MM.1S (cell line): ENCODE measurements around the gene PLAAT3.
"Not testable (repeated sequence)": the region's sequence is repeated elsewhere in the genome, so short reads cannot be mapped to it uniquely, and the experiment has no call there.

Source experiments
- DNase-seq: peaks from one replicate; pipeline ENCODE4 v3.0.0-alpha.2; 2015
- H2AFZ ChIP-seq: fragments of 300-600 bp; sonication (generic); 2 replicates; pipeline ENCODE4 v1.6.0; 2016; ENCODE audit warnings: antibody characterized with exemption, low read length
- H3F3A ChIP-seq: fragments of 300-600 bp; sonication (generic); 2 replicates; pipeline ENCODE4 v1.6.1; 2016; ENCODE audit warnings: mild to moderate bottlenecking, antibody characterized with exemption, low read length, moderate library complexity, mixed read lengths; ENCODE audit not compliant: insufficient read depth
- H3K27ac ChIP-seq: fragments of 300-600 bp; sonication (generic); 2 replicates; pipeline ENCODE4 v1.5.1; 2016; ENCODE audit warnings: mild to moderate bottlenecking, low read length
- H3K27me3 ChIP-seq: fragments of 300-600 bp; sonication (generic); replicated peaks from 2 replicates; pipeline ENCODE4 v1.6.0; 2016; ENCODE audit warnings: low read length; ENCODE audit not compliant: insufficient read depth
- H3K36me3 ChIP-seq: fragments of 300-600 bp; sonication (generic); replicated peaks from 2 replicates; pipeline ENCODE4 v1.6.1; 2016; ENCODE audit warnings: mild to moderate bottlenecking, low read length, mixed read lengths; ENCODE audit not compliant: insufficient read depth
- H3K4me1 ChIP-seq: fragments of 300-600 bp; sonication (generic); 2 replicates; pipeline ENCODE4 v1.6.1; 2016; ENCODE audit warnings: low read length, mixed read lengths
- H3K4me2 ChIP-seq: fragments of 300-600 bp; sonication (generic); 2 replicates; pipeline ENCODE4 v1.6.0; 2016; ENCODE audit warnings: low read depth, low read length
- H3K4me3 ChIP-seq: fragments of 300-600 bp; sonication (generic); 2 replicates; pipeline ENCODE4 v1.5.1; 2016; ENCODE audit warnings: low read length, mixed read lengths
- H3K79me2 ChIP-seq: fragments of 300-600 bp; sonication (generic); 2 replicates; pipeline ENCODE4 v1.6.1; 2016; ENCODE audit warnings: mixed run types, low read length, mixed read lengths
- H3K9ac ChIP-seq: fragments of 300-600 bp; sonication (generic); 2 replicates; pipeline ENCODE4 v1.6.1; 2016; ENCODE audit warnings: low read length, mixed read lengths
- H3K9me2 ChIP-seq: fragments of 300-600 bp; sonication (generic); replicated peaks from 2 replicates; pipeline ENCODE4 v1.6.1; 2016; ENCODE audit warnings: mild to moderate bottlenecking, low read length, mixed read lengths; ENCODE audit not compliant: insufficient read depth
- H3K9me3 ChIP-seq: fragments of 300-600 bp; sonication (generic); replicated peaks from 2 replicates; pipeline ENCODE4 v1.6.1; 2016; ENCODE audit warnings: mild to moderate bottlenecking, low read length, mixed read lengths; ENCODE audit not compliant: insufficient read depth
- H4K20me1 ChIP-seq: fragments of 300-600 bp; sonication (generic); 2 replicates; pipeline ENCODE4 v1.6.1; 2016; ENCODE audit warnings: mild to moderate bottlenecking, low read length, moderate library complexity, mixed read lengths; ENCODE audit not compliant: insufficient read depth
- EZH2 ChIP-seq: fragments of 300-600 bp; sonication (generic); optimal IDR thresholded peaks from 2 replicates; pipeline ENCODE3; 2017; ENCODE audit warnings: low read depth, mild to moderate bottlenecking, antibody characterized with exemption, low read length, mixed read lengths
- EZH2phosphoT487 ChIP-seq: fragments of 300-600 bp; sonication (generic); IDR thresholded peaks from 2 replicates; pipeline ENCODE4 v1.6.1; 2018; ENCODE audit warnings: antibody characterized with exemption, low read length
- TF ChIP-seq, protein P1 (sequence below): fragments of 300-600 bp; sonication (generic); IDR thresholded peaks from 2 replicates; pipeline ENCODE4 v1.5.1; 2016; ENCODE audit warnings: antibody characterized with exemption, low read length, mixed read lengths

Gene PLAAT3

GRCh38 chr11:63583357-63583677, 30.9 kb downstream of the PLAAT3 start:
- Histone ChIP-seq H3K4me2 (no peak overlapping the region), H3K36me3 (no peaks in the 10 kb centered on the region), H3K9me2 (no peaks in the 10 kb centered on the region), H3K4me1 (0 out of 2 replicates have a peak, but pooled peaks cover 6% of the 10 kb centered on the region), H3K9me3 (no peaks in the 10 kb centered on the region), H3K27ac (no peak overlapping the region), H4K20me1 (no peaks in the 10 kb centered on the region), H3K79me2 (no peaks in the 10 kb centered on the region), H2AFZ (no peak overlapping the region), H3K27me3 (no peaks in the 10 kb centered on the region), H3K4me3 (no peak overlapping the region), H3F3A (no peaks in the 10 kb centered on the region), H3K9ac (no peak overlapping the region)
- DNase-seq, result no peak
- TF ChIP-seq EZH2, result no peak
- no peak for TF ChIP-seq EZH2phosphoT487
- TF ChIP-seq, protein P1, sequence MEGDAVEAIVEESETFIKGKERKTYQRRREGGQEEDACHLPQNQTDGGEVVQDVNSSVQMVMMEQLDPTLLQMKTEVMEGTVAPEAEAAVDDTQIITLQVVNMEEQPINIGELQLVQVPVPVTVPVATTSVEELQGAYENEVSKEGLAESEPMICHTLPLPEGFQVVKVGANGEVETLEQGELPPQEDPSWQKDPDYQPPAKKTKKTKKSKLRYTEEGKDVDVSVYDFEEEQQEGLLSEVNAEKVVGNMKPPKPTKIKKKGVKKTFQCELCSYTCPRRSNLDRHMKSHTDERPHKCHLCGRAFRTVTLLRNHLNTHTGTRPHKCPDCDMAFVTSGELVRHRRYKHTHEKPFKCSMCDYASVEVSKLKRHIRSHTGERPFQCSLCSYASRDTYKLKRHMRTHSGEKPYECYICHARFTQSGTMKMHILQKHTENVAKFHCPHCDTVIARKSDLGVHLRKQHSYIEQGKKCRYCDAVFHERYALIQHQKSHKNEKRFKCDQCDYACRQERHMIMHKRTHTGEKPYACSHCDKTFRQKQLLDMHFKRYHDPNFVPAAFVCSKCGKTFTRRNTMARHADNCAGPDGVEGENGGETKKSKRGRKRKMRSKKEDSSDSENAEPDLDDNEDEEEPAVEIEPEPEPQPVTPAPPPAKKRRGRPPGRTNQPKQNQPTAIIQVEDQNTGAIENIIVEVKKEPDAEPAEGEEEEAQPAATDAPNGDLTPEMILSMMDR, result no peak

- H3K9me3 ChIP-seq, H3K4me1 ChIP-seq, H3K79me2 ChIP-seq, H3K27ac ChIP-seq, H3K4me2 ChIP-seq, H4K20me1 ChIP-seq, H2AFZ ChIP-seq, H3F3A ChIP-seq, H3K4me3 ChIP-seq, H3K27me3 ChIP-seq, H3K9me2 ChIP-seq, DNase-seq, H3K36me3 ChIP-seq, H3K9ac ChIP-seq: not testable (repeated sequence)
These were observed 33.0 kb downstream of the PLAAT3 start for GRCh38 chr11:63581224-63581623.

DNA sequence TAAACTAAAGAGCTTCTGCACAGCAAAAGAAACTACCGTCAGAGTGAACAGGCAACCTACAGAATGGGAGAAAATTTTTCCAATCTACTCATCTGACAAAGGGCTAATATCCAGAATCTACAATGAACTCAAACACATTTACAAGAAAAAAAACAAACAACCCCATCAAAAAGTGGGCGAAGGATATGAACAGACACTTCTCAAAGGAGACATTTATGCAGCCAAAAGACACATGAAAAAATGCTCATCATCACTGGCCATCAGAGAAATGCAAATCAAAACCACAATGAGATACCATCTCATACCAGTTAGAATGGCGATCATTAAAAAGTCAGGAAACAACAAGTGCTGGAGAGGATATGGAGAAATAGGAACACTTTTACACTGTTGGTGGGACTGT, 35.4 kb downstream of the PLAAT3 start:
- not testable (repeated sequence) for DNase-seq, H3F3A ChIP-seq, H3K79me2 ChIP-seq, H3K9me3 ChIP-seq, H3K9me2 ChIP-seq, H4K20me1 ChIP-seq, H3K9ac ChIP-seq, H3K4me3 ChIP-seq, H3K4me1 ChIP-seq, H3K36me3 ChIP-seq, H3K4me2 ChIP-seq, H3K27ac ChIP-seq, H2AFZ ChIP-seq, H3K27me3 ChIP-seq

DNA sequence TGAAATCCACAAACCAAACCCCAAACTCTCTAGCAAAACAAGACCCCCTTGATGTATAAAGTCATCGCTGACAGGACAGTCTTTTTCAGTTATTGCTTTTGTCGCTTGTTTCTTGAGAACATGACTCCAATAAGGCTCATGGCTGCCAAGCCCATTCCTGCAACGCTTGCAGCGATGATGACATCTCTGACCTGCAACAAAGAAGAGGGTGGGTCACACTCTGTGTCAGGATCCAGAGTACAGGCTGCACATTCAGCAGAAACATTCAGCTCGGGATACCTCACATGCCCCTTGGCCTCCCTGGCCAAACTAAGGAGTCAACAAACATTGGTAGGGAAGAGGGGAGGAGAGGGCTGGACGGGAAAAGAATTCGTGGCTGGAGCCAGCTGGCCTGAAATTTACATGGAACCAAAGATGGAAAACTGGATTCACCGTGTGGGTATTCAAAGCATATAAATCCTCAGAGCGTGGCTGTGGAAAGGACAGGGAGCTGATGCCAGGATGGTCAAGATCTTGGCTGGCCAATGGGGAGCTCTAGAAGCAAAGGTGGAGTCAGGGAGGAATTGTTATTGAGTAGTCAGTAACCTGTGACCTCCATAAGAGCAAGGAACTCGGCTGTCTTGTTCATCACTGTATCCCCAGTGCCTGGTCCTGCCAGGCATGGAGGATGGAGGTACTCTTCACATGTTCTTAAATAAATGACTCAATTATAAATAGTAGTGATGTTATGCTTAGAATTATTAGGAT, 39.2 kb downstream of the PLAAT3 start:
- Histone ChIP-seq H3K9ac (peak overlapping the region; percentile 5; the same call in 1 of the 2 replicates), H3K36me3 (no peaks in the 10 kb centered on the region), H2AFZ (peak overlapping the region; percentile 86), H3K4me2 (peak overlapping the region; percentile 52), H3K27ac (peak overlapping the region; percentile 40; the same call in 1 of the 2 replicates), H3K4me3 (peak overlapping the region; percentile 40), H3K79me2 (no peaks in the 10 kb centered on the region), H3K9me2 (no peaks in the 10 kb centered on the region), H3K27me3 (no peaks in the 10 kb centered on the region), H3F3A (peaks cover 5% of the 10 kb centered on the region; the same call in 1 of the 2 replicates), H3K9me3 (no peaks in the 10 kb centered on the region), H4K20me1 (no peaks in the 10 kb centered on the region), H3K4me1 (peaks cover 7% of the 10 kb centered on the region)
- no peak for DNase-seq
- TF ChIP-seq, protein P1, result no peak
- no peak for TF ChIP-seq EZH2phosphoT487
- TF ChIP-seq EZH2, result no peak
